HG03565 (cell line): ENCODE data around the gene CCND1.

Source experiments
- ATAC-seq: cut with Tn5 transposase; IDR thresholded peaks from one replicate; pipeline ENCODE4 v1.9.1; 2021; ENCODE audit warnings: mild to moderate bottlenecking, moderate library complexity; ENCODE audit not compliant: unreplicated experiment

Gene CCND1

DNA sequence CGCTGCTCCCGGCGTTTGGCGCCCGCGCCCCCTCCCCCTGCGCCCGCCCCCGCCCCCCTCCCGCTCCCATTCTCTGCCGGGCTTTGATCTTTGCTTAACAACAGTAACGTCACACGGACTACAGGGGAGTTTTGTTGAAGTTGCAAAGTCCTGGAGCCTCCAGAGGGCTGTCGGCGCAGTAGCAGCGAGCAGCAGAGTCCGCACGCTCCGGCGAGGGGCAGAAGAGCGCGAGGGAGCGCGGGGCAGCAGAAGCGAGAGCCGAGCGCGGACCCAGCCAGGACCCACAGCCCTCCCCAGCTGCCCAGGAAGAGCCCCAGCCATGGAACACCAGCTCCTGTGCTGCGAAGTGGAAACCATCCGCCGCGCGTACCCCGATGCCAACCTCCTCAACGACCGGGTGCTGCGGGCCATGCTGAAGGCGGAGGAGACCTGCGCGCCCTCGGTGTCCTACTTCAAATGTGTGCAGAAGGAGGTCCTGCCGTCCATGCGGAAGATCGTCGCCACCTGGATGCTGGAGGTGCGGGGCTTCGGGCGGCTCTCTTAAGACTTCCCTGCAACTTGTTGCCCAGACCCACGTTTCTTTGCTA is at the start of gene CCND1:
TSS of gene CCND1 (plus strand) at position 162 of the 587 bp plus-strand sequence. CDS start at position 320, 158 bp downstream.
- no peak for ATAC-seq

DNA sequence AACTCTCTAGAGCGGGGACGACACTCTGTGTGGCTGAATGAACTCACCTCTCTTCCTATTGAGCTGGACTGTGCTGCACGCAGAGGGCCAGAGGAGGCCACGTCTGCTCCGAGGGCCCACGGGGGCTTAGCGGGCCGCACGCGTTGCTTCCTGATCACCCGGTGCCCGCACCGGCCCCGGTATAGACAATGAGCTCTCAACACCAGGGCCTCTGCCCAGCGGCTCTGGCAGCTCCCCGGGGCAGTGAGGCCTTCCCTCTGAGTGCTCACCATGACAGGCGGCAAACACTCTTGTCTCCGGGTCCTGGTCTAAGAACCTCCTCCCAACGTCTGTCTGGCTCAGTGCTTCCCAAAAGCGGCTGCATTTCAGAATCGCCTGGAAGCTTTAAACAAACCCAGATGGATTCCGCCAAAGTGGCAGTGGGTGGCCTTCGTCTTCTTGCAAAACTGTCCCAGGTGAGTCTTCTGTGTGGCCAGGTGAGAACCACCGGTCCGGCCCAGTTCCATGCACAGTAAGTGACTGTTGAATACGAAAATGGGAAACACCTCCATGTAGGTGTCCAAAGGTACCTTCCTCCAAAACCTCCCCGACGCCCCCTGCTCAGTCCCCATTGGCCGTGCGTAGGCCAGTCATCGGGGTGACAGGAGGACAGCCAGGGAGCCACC is 47.8 kb upstream of the CCND1 start:
- ATAC-seq: no peak

DNA sequence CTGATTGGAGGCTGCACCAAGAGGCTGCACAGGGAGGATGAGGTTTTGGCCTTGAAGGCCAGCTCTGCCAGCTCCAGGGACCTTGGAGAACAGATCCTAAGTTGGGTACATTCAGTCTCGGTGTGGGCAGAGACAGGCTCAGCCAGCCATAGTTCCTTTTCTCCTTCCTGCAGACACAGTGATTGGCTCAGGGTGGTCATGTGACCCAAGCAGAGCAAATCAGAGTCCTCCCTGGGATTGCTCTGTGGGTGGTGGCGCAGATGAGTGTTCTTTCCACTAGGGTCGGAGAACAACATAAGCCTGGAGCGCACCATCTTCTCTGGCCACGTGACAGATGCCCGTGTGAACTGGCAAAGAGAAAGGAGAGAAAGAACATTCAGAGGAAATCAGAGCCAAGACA is 47.1 kb upstream of the CCND1 start:
- ATAC-seq: no peak

DNA sequence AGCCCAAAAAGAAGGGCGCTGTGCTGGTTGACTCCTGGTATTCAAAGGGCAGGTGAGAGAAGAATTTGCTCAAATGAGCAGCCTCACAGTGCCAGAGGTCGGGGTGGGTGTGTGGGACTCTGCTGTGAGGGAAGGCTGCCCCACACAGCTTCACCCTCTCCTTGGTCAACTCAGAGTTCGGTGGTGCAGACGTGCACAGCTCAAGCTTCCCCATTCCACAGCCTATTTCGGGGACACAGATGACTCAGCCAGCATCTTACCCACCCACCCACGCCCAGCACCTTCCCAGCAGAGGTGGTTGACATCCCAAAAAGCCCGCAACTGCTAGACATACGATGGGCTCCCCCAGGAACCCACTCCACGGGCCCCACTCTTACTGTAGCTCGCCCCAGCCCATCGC is 46.5 kb upstream of the CCND1 start:
- ATAC-seq: no peak

DNA sequence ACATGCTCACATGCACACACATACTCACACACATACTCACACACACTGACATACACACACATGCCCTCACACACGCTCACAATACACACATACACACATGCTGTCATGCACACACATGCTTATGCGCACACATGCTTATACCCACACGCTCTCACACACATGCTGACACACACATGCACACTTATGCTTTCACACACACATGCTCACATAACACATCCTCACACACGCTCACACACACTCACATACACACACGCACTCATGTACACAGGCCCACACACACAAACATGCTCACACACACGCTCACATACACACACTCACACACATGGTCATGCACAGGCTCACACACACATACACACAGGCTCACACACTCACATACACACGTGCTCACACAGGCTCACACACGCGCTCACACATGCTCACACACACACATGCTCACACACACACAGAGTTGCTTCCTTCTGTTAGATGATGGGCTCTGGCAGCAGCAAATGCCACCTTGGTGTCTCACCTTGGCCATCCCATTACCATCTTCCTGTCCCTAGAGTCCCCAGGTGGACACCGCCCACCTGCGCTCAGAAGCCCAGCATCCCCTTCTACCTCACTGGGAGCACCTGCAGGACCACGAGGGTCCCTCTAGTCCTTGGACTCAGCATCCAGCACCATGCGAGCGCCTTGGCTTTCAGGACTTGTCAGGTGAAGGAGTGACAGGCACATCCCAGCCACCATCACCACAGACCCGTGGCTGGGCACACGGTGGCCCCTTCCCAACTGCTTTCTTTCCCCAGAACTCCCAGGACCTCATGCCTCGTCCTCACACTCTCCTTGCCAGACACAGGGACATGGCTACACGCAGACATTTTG is 44.9 kb upstream of the CCND1 start:
- no peak for ATAC-seq

DNA sequence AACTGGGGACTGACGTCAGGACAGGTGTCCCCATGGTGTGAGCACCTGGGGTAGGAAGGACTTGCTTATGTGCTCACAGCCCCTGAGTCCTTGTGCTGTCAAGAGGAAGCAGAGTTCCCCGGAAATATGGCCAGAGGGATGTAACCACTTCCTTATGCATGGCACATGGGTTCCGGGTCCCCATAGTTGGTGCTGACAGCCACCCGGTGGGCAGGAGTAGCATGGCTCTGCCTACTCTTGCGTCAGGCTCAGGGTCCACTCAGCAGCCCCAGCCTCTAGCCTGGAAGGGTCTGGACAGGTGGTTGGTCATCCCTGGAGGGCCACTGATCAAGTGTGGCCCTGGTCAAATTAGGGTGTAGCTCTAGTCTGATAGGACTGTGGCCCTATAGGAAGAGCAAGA is 42.8 kb upstream of the CCND1 start:
- ATAC-seq: no peak

DNA sequence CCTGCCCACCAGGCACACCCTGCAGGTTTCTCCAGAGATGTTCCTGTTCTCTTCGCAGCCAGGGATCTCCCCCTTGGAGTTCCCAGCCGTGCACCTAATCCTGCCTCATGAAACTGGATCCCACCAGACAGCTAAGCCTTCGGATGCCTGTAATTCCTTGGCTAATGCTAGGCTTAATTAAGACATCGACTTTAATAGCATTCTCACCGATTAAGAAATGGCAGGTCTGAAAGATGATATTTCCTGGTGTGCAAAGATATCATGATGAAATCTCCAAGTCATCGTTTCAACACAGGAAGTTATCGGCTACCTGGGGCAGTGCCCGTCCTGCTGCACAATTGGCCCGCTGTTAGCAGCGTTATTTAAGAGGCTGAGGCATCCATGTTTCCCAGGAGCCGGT is 41.5 kb upstream of the CCND1 start:
- no peak for ATAC-seq

DNA sequence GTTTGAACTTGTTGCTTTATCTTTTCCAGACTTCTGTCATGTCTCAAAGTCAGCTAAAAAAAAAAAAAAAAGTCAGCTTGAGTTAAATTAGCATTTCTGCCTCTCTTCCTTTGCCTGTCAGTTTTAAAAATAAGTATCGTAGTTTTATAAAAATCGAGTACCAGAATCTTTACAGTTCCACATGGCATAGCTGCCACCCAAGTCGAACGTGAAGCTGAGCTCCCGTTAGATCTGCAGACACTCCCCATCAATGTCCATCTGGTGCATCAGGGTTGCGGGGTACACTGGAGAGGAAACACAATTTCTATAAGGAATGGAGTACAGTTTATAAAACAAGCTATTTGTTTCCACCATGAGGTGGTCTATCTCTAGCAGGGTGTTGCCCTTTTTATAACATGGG is 41.0 kb upstream of the CCND1 start:
- ATAC-seq: no peak

DNA sequence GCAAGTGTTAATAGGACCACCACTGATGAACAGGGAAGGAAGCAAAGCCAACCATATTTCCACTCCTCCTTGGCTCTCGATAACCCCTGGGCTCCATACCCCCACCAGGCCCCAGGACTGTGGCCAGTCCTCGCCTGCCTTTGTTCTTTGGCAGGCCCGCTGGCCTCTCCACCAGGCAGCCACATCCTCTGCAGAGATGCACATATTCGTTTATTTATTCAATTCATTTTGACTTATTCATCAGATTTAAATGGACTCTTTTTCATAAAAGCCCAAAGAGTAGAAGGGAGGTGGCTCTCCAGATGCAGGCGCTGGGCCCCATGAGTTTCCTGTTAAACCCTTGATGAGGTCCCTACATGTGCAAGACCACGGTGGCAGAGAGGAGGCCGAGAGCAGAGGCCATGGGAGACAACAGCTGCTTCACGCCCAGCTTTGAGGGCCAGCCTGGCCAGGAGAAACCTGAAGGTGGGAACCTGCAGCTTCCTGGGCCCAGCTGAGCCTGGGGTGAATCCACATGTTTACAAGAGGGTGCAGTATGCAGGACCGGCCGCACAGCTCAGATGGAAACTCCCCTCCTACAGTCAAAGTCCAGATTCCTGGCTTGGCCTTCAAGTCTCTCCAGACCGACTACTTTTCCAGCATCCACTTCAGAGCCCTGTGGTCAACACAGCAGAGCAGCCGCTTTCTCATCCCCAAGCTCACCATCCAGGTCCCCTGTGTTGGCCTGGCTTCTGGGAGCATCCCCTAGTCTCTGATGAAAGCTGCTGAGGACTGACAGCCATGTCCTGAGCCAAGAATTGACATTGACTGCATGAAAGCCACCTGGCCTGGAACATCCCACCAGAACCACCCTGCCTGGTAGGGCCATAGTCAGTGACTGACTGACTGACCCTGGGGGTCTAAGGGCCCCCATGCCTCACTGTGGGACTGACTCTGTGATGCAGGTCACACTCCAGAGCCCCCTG is 39.7 kb upstream of the CCND1 start:
- ATAC-seq: no peak

DNA sequence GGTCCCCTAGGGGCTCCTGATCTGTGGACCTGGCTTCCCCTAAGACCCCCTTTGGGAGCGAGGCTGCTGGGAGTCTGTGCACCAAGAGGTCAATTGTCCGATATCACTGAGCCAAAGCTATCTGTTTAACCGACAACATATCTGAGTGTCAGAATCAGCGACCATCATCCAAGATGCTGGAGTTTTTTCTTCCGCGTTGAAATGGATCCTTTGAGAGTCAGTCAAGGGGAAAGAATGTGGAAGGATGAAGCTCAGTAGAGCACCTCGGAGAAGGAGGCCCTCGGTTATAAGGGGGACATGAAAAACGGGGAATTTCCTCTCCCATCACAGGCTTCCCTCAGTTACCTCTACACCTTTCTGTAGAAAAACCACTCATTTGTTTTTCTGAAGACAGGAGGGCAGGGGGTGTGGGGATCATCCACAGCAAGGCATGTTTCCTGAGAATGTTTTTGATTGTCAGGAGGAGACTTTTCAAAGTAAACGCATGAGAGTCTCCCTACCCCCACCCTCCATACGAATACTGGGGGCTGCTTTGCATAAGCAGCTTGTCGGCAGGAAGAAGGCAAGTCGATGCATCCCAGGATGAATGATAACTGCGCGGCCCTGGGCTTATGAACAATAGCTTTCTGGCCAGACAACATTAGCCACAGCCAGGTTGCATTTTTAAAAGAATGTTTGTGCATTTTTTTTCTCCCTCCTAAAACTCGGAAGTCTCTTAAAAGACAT is 37.7 kb upstream of the CCND1 start:
- ATAC-seq: no peak

DNA sequence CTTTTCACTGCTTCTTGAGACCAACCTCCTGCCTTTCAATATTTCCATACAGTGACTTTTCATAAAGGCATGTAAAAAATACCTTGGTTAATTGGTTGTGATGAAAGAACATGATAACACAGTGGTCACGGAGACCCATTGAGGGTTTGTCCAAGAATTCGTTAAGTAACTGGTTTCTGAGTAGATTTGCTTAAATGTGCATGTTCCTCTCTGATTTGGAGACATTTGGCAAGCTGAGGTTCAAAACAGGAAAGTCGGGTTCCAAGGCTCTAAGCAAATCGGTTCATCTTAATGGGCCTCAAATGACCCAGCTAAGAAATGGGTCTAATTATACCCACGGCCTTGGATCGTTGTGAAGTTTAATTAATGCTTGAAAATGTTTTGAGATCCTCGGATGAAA is 36.9 kb upstream of the CCND1 start:
- no peak for ATAC-seq

DNA sequence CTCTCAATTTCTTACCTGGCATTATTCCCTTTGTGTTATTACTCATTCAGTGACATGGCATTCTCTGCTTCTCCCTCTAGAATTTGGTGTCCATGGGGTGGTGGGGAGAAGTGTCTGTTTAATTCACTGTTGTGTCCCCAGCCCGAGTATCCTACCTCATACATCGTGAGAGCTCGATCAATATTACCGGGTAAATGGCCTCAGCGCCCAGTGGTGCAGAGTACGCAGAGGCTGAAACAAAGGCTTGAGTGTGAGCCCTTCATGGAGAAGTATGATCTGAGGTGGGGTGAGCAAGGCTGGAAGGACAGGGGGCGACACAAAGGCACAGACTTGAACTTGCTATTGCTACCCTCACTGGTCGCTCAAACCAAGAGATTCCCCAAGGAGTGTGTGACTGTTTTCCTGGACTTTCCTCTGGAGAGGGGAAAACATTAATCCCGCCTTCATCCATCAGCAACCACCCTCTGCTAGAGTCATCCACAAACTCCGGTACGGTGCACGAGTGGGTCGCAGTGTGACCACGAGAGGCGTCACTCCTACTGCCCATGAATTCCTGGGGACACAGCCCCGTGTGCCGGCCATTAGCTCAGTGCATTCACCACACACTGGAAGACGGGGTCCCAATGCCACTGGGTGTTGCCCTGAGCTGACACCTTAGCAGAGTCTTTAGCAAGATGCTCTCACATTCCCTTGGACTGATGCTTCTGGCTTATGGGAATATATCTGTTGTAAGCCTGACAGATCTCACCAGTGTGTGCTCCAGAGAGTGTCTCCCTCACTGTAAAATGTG is 35.0 kb upstream of the CCND1 start:
- no peak for ATAC-seq

DNA sequence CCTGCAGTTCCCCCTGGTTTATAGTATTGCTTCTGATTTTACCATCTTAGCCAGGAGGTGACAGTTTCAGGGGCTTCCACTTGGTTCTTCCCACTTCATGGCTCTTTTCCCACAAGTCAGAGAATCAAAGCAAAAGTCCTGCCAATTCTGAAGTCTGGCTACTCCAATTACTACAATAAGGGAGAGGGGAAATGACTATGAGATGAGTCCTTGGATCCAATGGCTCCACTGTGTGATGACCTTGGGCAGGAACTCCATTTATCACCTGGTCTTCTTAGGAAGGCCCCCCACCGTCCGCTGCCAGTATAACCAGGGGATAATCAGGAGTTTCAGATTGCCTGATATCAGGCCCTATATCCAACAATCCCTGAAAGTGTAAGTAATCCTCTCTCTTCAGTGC is 31.6 kb upstream of the CCND1 start:
- no peak for ATAC-seq

DNA sequence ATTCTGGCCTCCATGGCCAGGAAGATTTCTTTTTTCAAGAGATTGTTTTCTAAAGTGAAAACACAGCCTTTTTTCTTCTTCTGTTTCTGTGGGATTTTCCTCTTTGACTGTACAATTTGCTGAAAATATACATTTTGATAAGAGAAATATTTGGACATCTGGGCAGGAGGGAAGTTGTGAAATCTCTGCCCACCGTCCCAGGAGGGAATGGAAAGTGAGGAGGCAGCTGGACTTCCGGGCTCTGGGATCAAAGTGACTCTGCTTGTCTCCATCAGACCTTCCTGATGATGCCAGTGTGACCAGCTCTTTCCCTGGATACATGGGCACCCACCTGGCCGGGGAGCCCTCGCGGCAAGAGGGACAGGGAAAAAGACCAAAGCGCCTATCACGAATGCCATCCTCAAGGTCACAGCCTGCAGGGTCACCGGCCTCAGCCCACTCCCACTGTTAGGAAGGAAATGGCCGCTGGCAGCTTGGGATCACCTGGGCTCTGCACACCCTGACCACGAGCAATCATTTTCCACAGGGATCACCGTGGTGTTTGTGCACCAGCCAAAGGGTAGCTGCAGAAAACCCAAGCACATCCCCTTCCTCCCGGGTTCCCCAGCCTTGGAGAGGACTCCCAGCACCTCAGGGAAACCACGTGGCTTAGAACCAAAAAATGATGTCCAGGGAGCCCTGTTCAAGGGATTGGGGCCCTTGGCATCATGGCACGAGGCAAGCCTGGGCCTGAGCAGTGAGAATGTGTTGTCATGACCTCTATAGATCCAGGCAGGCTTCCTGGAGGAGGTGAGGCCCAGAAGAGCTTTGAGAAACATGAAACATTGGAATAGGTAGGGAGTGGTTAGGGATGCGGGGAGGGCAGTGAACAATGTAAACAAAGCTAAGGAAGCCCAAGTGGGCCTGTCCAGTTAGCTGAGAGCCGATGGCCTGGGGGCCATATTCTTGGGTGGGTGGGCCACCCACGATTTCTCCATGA is 29.1 kb upstream of the CCND1 start:
- no peak for ATAC-seq

DNA sequence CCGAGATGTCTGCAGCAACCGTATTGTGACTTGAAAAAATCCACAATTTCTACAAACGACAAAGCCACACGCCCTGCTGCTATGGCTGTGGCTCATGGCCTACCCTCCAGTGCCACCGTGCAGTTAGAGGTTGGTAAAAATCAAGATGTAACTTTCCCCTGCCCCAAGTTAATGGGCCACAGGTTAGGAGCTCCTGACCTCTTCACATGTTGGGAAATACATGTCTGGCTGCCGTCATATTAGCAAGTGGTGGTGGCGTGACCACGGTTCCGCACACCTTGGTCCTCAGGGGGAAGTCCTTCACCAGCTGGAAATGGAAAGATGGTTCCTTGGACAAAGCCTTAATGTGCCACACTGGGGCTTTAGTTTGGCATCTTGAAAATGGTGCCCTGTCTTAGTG is 27.4 kb upstream of the CCND1 start:
- ATAC-seq: no peak

DNA sequence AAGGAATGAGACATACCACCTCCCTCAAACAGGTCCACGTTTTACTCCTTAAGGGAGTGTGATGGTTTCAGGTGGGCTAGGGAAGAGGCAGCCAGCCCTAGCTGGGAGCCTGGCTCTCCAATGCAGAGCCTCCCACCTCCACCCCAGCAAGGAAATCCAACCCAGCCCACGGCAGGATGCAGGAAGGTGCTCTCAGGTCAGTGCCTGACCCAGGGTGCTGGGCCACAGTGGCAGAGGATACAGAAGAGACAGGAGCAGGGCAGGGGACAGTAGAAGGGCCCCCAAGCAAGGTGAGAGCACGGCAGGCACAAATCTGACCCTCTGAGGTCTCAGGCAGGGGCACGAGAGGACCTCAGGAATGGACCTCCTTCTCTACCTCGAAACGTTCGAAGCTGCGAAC is 26.9 kb upstream of the CCND1 start:
- ATAC-seq: no peak

DNA sequence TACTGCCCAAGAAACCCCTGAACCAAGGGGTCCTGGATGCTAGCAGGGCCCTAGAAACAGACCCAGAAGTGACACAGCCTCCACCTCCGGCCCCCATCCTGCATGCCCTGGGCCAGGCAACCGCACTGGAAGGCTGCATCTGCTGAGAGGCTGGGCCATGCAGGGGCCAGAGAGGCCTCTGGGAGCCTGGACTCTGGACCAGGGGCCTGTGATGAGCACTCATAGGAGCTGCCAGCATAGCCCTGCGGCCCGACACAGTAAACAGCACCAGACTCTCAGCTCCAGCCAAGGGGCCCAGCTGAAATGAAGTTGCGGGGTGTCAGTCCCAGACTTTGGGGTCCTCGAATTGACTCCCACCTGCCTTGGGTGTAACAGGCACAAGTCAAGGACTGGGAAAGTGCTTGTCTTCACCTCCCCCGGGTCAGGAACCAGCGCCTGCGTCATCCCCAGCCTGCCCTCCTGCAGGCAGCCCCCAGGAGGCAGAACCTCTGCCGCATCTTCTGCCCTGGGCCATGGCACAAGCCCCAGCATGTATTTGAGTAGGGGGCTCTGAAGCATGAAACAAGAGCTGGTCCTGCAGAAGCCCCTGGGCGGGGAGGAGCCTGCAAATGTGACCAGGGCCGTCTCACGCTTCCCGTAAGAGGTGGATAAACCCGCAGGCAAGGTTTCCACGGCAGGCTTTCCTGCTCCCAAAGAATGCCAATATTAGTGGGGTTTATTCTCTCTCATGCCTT is 25.2 kb upstream of the CCND1 start:
- no peak for ATAC-seq

DNA sequence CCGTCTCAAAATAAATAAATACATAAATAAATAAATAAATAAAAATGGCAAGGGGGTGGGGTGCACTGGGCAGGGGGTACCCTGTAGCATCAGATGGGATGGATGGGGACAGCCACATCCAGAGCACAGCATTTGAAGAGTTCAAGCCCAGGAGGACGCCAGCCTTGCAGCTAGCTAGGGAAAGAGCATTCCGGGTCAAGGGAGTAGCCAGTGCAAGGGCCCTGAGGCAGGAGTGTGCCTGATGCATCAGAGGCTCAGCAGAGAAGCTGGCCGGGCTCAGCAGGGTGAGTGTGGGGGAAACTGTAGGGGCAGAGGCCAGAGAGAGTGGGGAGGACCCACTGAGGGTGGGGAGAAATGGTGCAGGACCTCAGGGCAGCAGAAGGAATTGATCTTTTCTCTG is 23.7 kb upstream of the CCND1 start:
- ATAC-seq: no peak
